Adrenal gland (tissue), 12 donors: ENCODE results near the gene TMEM38A. TPM values are rescaled to one million over a fixed set of nuclear protein-coding genes. Genes with fewer than 3 reads are reported as not detected.

Experiments
- DNase-seq, 7 donors: peaks; one replicate each; pipeline ENCODE4 v3.0.0-alpha.2; 2019 to 2020
- H3K27ac ChIP-seq, 5 donors: fragments of 200-600 bp; sonication (generic) in 4 of 5; 1 replicate in 3 of 5; 2 replicates in 2 of 5; pipeline versions ENCODE4 v1.5.1 to v1.8.0; 2016 to 2020; ENCODE audit warnings: mild to moderate bottlenecking in 1 of 5
- H3K27me3 ChIP-seq: fragments of 200-600 bp; 2 replicates; pipeline ENCODE4 v1.8.0; 2021
- H3K36me3 ChIP-seq, 2 donors: fragments of 200-600 bp; replicated peaks in 1 of 2; 1 replicate in 1 of 2; 2 replicates in 1 of 2; pipeline versions ENCODE4 v1.5.1 to v1.8.0; 2018 to 2022
- H3K4me1 ChIP-seq, 2 donors: fragments of 200-600 bp; replicated peaks in 1 of 2; 1 replicate in 1 of 2; 2 replicates in 1 of 2; pipeline versions ENCODE4 v1.5.1 to v1.8.0; 2018 to 2021
- H3K4me3 ChIP-seq, 4 donors: fragments of 200-600 bp; sonication (generic) in 3 of 4; one replicate each; pipeline ENCODE4 v1.5.1; 2016 to 2018
- H3K9me3 ChIP-seq, 3 donors: fragments of 200-600 bp; sonication (generic) in 1 of 3; replicated peaks in 1 of 3; 1 replicate in 2 of 3; 2 replicates in 1 of 3; pipeline versions ENCODE4 v1.5.1 to v1.8.0; 2016 to 2021
- CTCF ChIP-seq, 6 experiments: fragments of 450-650 bp in 4 of 6; fragments of 200-600 bp in 2 of 6; sonication (generic) in 1 of 6; IDR thresholded peaks; 1 replicate in 5 of 6; 2 replicates in 1 of 6; pipeline versions ENCODE4 v1.5.1 to v1.8.0; 2016 to 2021; ENCODE audit warnings: antibody characterized with exemption in 6 of 6, mild to moderate bottlenecking in 2 of 6, moderate library complexity in 1 of 6
- POLR2A ChIP-seq, 2 donors: fragments of 450-650 bp; IDR thresholded peaks; one replicate each; pipeline ENCODE4 v1.6.1; 2017; ENCODE audit warnings: antibody characterized with exemption in 2 of 2, mild to moderate bottlenecking in 2 of 2, moderate library complexity in 1 of 2
- WGBS, 4 donors: extraction: QIAGEN DNeasy Blood & Tissue Kit in 2 of 4; methylation state at CpG; one replicate each; pipeline versions ENCODE4 v1.1.5 to v1.1.7; 2013 to 2017; 5-methylcytosine and 5-hydroxymethylcytosine counted together
- intact Hi-C, 2 donors: fragments of 100-400 bp; cut with DNase I; formaldehyde crosslinking; loops; one replicate each; pipeline versions ENCODE4 v1.14.1 to v1.15.0; 2022 to 2023
- polyA plus RNA-seq, 3 donors: library from polyadenylated mRNA; stranded (reverse); fragments of 200-250 nt in 2 of 3; fragments of 350-450 nt in 1 of 3; fragmentation: Illumina TruSeq in 1 of 3; extraction: RNeasy Lipid Tissue Mini Kit (QIAGEN cat#74804) in 1 of 3; gene quantifications; one replicate each; pipeline ENCODE4 v1.2.3, GENCODE V29; 2013 to 2014
- total RNA-seq, 9 donors: library from RNA; depleted of rRNA in 4 of 9; stranded (reverse); fragments of >200 nt in 4 of 9; fragments of 120-200 nt in 1 of 9; fragmentation: NEBNext Ultra II Directional in 1 of 9; extraction: Animal tissue kit (Norgen Biotek cat#: 25700) in 1 of 9; gene quantifications; one replicate each; pipeline versions ENCODE4 v1.1.0 to v1.2.4, GENCODE V29; 2013 to 2023
- donor health status: healthy with polysubstance abuse.
- donor health status: Bipolar disorder and iron deficiency.
- donor health status: DM: yes; HTN: yes; CAD: no.
- donor health status: DM: no; HTN: no; CAD: no.
- donor health status: DM: no; HTN: no; CAD: no.
- donor health status: DM: yes; HTN: yes; CAD: no.

The TMEM38A gene
- total and polyA plus RNA-seq, 12 donors, result 2.2 to 10.4 (median 5.9) TPM

DNA sequence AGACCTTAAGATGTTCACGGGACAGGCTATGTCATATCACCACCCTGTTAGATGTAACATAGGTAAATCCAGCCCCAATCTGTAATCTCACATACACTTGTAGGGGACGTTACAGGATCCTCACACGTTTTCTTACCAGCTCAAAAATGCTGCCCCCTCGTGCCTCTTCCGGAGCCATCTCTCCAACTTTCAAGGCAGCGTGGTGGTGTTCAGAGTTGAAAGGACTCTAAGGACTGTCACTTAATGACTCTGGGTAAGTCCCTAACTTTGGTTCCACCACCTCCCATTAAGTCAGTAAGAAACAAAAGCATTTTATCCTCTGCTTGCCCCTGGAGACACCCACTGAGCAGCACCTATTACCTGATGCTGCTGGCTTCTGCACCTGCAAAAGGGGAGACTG is 37.4 kb upstream of the TMEM38A start:
- intact Hi-C loops, result loop anchor here (5.0 to 10.0 kb wide), 2 partner anchors 46 to 49 kb away; partner anchors contain the start of gene SLC35E1 (in 1 of the 2)
- no peaks in the 10 kb centered on the region for H3K9me3 ChIP-seq
- no peak for DNase-seq
- H3K36me3 ChIP-seq, result no peaks in the 10 kb centered on the region
- H3K4me1 ChIP-seq, result peaks cover 33 to 54% of the 10 kb centered on the region in 2 donors
- TF ChIP-seq POLR2A (IDR thresholded peaks at IDR 0.05) (no peak), CTCF (IDR thresholded peaks at IDR 0.05) (no peak)
- H3K4me3 ChIP-seq, result no peak overlapping the region
- no peaks in the 10 kb centered on the region for H3K27me3 ChIP-seq
- peak overlapping the region in 3 of 5 donors; percentile 17 to 55 (median 41) for H3K27ac ChIP-seq
- WGBS, 4 donors, result 49 to 65% (median 59%) methylated on average over 6 of the region's 6 CpGs

DNA sequence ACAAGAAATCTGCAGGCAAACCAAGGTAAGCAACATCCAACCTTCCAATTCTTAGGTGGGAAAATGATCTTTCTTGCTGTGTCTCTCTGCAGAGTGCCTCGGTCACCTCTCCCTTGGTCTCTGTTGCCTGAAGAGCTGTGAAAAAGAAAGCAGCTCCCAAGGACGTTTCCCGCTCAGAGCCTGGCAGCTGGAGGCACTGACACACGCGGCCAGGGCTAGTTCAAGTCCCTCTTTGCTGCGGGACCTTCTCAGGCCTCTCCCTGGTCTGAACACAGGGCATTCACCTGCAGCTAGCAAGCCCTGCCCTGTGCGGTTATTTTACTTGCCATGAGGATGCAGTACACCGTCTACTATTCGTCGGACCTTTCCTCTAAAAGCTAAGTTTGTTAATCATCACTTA is 36.7 kb upstream of the TMEM38A start:
- Histone ChIP-seq H3K4me3 (no peak overlapping the region), H3K9me3 (no peaks in the 10 kb centered on the region), H3K27me3 (no peaks in the 10 kb centered on the region), H3K36me3 (no peaks in the 10 kb centered on the region), H3K4me1 (peaks cover 36 to 50% of the 10 kb centered on the region in 2 donors), H3K27ac (peak overlapping the region; percentile 10 to 55 (median 36))
- TF ChIP-seq POLR2A (IDR thresholded peaks at IDR 0.05), result peak in 1 of 2 donors; percentile 60
- no peak for TF ChIP-seq CTCF (IDR thresholded peaks at IDR 0.05)
- intact Hi-C loops, result loop anchor here (5.0 to 10.0 kb wide), 2 partner anchors 47 to 49 kb away; partner anchors contain the start of gene SLC35E1 (in 1 of the 2)
- peak; percentile 52 to 86 (median 75) for DNase-seq
- 40 to 52% (median 43%) methylated on average over 10 of the region's 10 CpGs for WGBS, 4 donors

GRCh38 chr19:16625163-16625958 is 35.6 kb upstream of the TMEM38A start:
- no peak for DNase-seq
- no peak for TF ChIP-seq CTCF (IDR thresholded peaks at IDR 0.05)
- TF ChIP-seq POLR2A (IDR thresholded peaks at IDR 0.05), result no peak
- 81 to 84% (median 82%) methylated on average over 16 of the region's 16 CpGs for WGBS, 4 donors
- intact Hi-C loops, result loop anchor here in 1 of 2 donors (10.0 kb wide), 1 partner anchor 51 kb away; the partner anchor contains the start of gene SLC35E1
- no peak overlapping the region for H3K4me3 ChIP-seq
- H3K9me3 ChIP-seq, result no peaks in the 10 kb centered on the region
- peak overlapping the region in 1 of 5 donors; percentile 36 for H3K27ac ChIP-seq
- no peaks in the 10 kb centered on the region for H3K36me3 ChIP-seq
- H3K4me1 ChIP-seq, result peaks cover 31 to 47% of the 10 kb centered on the region in 2 donors
- H3K27me3 ChIP-seq, result no peaks in the 10 kb centered on the region

DNA sequence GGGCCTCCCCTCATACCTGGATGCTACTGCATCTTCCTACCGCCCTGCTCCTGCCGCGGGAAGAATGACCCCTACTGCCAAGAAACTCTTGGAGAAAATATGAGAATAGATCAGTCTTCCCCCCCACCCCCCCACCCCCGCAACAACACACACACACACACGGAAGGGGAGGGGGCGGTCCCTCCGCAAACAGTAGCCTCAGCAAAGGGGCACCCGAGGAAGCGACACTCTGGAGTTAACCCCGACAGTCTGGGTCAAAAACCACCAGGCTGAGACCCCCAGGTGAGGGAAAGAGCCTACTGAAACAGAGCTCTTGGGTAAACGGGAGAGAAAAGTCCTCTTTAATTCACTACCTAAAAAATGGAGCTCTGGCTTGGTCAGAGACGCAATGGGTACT is 34.1 kb upstream of the TMEM38A start:
- intact Hi-C loops, result loop anchor here in 1 of 2 donors (10.0 kb wide), 1 partner anchor 52 kb away; the partner anchor contains the start of gene SLC35E1
- H3K27ac ChIP-seq, result peak overlapping the region in 4 of 5 donors; percentile 81 to 99 (median 92)
- no peak for DNase-seq
- H3K27me3 ChIP-seq, result no peaks in the 10 kb centered on the region
- H3K4me1 ChIP-seq, result peaks cover 30 to 44% of the 10 kb centered on the region in 2 donors
- H3K9me3 ChIP-seq, result no peaks in the 10 kb centered on the region
- peak overlapping the region in 3 of 4 donors; percentile 75 to 88 (median 87) for H3K4me3 ChIP-seq
- no peak for TF ChIP-seq CTCF (IDR thresholded peaks at IDR 0.05)
- no peak for TF ChIP-seq POLR2A (IDR thresholded peaks at IDR 0.05)
- WGBS, 4 donors, result 1 to 5% (median 3%) methylated on average over 6 to 12 of the region's 12 CpGs
- peaks cover 0 to 10% of the 10 kb centered on the region in 2 donors for H3K36me3 ChIP-seq
